IPS-18c (cell line): ENCODE results near the gene FRMD1.

Experiments used
- H3K4me3 ChIP-seq: 2 replicates; pipeline ENCODE4 v1.7.0; 2013; ENCODE audit warnings: low read depth, mild to moderate bottlenecking, low read length, moderate library complexity; ENCODE audit not compliant: insufficient read depth
- H3K9me3 ChIP-seq: one replicate; pipeline ENCODE4 v1.6.1; 2013; ENCODE audit warnings: mild to moderate bottlenecking, low read length, moderate library complexity; ENCODE audit not compliant: control insufficient read depth, insufficient read depth

The FRMD1 gene

DNA sequence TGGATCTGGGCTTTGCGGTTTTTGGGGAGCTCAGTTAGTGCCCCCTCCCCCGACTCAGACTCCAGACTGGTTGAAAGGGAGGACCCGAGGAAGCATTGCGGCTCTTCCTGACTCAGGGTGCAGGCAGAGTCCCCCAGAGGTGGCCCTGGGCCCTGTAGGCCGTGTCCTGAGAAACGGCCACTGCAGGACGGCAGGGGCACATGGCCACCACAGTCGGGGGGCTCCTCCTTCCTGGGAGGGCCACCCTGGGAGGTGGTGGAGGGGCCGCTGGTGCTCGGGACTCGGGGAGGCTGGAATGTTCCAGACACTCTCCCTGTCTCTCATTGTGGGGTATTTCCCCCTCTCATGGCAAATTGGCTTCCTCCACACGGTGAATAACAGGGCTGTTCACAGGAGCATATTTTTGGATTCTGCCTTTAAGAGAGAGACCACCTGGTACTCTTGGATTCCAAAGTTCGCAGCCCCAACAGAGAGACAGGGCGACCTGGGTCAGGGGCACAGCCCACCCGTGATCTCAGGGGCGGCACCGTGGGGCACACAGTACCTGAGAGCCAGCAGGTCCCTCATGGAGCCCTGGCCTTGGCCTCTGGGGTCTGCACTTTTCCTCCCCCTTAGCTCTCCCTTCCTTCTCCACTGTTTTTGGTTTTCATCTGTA lies 35.7 kb downstream of the FRMD1 start:
- Histone ChIP-seq H3K4me3 (no peak overlapping the region), H3K9me3 (peaks cover 12% of the 10 kb centered on the region)

DNA sequence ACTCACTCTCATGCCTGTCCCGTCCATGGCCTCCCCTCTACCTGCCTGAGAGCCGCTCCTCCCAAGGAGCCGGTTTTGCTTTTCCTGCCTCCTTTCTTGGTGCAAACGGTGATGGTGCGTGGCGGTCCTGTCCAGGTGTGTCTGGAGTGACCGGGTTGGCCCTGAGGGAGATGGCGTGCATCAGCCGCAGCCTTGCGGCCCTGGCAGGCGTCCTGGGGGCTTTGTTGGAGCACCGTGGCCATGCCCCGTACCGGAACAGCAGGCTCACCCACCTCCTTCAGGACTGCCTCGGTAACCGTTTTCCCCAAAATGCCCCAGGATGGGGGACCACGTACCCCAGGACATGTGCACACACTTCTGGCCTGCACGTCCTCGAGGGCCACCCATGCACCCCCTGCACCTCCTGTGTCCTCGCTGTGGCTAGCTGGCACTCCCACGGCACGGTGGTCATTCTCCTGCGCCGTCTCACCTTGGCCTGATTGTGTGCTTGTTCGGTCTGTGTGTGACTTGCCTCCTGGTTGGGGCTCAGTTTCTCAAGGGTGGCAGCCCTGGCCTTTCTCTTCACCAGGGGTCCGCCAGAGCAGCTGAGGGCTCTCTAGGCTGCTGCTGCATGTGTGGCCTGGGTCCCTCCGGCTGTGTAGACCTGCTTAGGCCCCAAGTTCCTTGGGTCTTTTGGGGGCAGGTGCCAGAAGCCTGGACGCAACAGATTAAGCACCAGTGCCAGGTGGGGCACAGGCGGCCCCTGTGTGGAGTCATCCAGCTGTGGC lies 36.4 kb downstream of the FRMD1 start:
- peaks cover 17% of the 10 kb centered on the region for H3K9me3 ChIP-seq
- no peak overlapping the region for H3K4me3 ChIP-seq

DNA sequence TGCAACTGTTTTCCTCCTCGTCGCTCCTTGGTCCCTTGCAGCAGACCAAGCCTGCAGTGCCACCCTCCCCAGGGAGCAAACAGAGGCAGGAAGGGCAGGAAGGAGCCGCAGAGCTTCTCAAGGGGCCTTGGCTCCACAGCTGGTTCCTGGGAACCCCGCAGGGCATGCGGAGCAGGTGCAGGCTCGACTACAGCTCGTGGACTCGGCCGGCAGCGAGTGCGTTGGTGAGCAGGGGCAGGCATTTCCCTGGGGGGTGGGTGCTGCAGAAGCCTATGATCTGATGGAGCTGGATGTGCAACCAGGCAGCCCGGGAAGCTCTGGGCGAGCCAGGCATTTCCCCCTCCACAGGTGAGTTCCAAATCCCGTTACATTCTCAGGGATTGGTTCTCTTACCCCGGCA lies 37.1 kb downstream of the FRMD1 start:
- no peak overlapping the region for H3K4me3 ChIP-seq
- H3K9me3 ChIP-seq = peaks cover 17% of the 10 kb centered on the region

- Histone ChIP-seq H3K9me3 (peaks cover 17% of the 10 kb centered on the region), H3K4me3 (no peak overlapping the region)
These were observed 38.0 kb downstream of the FRMD1 start for GRCh38 chr6:168040856-168041496.

DNA sequence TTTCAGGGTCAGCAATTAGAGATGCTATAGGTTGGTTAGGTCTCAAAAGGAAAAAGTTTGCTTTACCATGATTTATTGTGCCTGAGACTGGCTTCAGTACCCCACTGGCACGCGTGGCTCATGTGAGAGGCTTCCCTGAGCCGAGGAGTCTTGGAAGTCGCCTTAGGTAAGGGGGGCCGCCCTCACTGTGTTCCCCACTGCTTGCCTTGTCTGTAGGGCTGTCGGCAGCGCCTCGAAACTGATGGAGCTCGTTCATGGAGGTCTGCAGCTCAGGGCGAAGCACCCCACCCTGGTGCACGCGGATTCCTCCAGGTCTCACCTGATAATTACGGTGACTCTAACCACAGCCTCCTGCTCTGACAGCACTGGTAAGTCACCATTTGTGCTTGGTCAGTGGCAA lies 39.2 kb downstream of the FRMD1 start:
- Histone ChIP-seq H3K9me3 (peaks cover 19% of the 10 kb centered on the region), H3K4me3 (no peak overlapping the region)

DNA sequence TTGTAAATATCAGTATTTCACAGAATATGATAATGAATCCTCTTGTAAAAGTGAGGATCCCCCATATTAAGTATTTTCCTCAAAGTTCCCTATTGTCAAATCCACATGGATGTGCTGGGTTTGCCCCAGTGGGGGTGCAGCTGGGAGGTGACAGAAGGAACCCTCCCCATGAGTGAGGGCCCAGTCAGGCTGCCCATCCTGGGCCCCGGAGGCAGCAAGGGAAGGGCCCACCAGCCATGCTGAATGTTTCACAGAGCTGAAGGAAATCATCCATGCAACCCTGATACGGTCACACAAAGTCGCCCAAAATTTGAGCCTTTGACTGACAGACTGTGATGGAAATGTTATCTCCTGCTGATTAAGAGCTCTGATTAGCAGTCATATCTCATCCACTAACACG lies 39.7 kb downstream of the FRMD1 start:
- no peak overlapping the region for H3K4me3 ChIP-seq
- H3K9me3 ChIP-seq = peaks cover 19% of the 10 kb centered on the region

DNA sequence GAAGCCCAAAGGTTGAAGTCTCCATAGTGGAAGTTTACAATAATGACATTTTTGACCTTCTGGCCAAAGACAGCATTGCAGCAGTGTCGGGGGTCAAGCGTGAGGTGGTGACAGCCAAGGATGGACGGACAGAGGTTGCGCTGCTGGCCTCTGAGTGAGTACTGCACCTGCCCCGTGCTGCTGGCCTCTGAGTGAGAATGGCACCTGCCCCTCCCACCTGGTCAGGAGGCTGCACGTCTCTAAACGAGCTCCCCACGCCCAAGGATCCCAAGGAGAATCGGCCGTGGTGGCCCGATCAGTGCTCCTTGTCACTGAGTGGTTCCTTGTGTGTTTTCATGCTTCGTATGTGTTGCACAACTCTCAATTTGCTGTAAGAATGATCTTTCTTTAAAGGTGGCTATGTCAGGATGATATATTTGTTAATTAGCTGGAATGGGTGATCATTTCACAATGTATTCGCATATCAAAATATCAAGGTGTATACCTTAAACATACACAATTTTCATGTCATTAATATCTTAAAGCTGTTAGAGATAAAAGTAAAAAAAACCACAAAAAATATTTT lies 40.4 kb downstream of the FRMD1 start:
- Histone ChIP-seq H3K9me3 (peaks cover 19% of the 10 kb centered on the region), H3K4me3 (no peak overlapping the region)

GRCh38 chr6:168037856-168038255 lies 41.2 kb downstream of the FRMD1 start:
- H3K4me3 ChIP-seq = no peak overlapping the region
- peaks cover 19% of the 10 kb centered on the region for H3K9me3 ChIP-seq

- Histone ChIP-seq H3K9me3 (peaks cover 19% of the 10 kb centered on the region), H3K4me3 (no peak overlapping the region)
These were observed 41.8 kb downstream of the FRMD1 start for GRCh38 chr6:168037242-168037641.

GRCh38 chr6:168035661-168036545 lies 43.1 kb downstream of the FRMD1 start:
- peaks cover 16% of the 10 kb centered on the region for H3K9me3 ChIP-seq
- H3K4me3 ChIP-seq = no peak overlapping the region

DNA sequence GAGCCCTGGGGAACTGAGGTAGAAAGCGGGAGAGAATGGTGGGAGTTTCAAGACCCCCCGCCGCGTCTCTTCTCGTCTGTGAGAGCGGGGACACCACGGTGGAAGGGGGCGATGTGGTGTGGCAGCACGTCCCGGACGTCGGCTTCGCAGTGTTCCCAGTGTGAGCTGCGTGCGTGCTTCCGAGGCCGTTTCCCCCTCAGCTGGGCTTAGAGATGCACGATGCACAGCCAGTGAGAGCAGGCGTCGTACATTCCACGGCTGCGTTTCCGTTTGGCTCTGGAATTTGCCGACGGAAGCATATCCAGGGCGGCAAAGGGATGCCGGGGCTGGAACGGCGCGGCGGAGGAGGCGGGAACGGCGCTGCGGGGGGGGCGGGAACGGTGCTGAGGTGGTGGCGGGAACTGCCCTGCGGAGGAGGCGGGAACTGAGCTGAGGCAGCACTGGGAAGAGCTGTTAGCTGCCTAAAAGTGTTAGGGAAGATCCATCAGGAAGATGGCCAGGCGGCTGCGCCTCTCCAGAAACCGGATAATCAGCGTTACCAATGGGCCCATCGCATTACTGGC lies 43.8 kb downstream of the FRMD1 start:
- Histone ChIP-seq H3K9me3 (peaks cover 16% of the 10 kb centered on the region), H3K4me3 (peak overlapping the region; percentile 20; the same call in 1 of the 2 replicates)

- no peak overlapping the region for H3K4me3 ChIP-seq
- H3K9me3 ChIP-seq = peaks cover 16% of the 10 kb centered on the region
These were observed 44.5 kb downstream of the FRMD1 start for GRCh38 chr6:168034537-168034936.

GRCh38 chr6:168033791-168034190 lies 45.2 kb downstream of the FRMD1 start:
- no peak overlapping the region for H3K4me3 ChIP-seq
- H3K9me3 ChIP-seq = peaks cover 12% of the 10 kb centered on the region

GRCh38 chr6:168032005-168032760 lies 46.8 kb downstream of the FRMD1 start:
- H3K4me3 ChIP-seq = no peak overlapping the region

DNA sequence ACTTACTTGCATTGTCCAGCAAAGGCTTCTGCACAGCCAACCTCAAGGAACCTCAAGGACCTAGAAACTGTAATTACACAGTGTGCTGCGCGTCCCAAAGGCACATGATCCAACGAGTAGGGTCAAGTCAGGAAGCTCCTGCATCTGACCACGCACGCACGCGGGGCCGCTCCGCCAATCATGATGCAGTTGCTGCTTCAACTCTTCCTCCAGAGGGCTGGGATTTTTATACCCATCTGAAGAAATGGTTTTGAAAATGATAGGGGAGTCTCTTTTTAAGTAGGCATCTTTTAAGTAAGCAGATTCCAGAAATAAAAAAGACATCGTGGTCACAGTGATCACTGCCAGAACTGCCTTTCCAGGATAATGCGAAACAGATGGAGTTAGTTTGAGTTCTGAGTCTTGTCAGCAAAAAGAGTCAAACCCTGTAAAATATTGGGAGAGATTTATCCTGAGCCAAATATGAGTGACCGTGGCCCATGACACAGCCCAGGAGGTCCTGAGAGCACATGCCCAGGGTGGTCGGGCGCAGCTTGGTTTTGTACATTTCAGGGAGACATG lies 47.5 kb downstream of the FRMD1 start:
- Histone ChIP-seq H3K9me3 (peaks cover 2% of the 10 kb centered on the region), H3K4me3 (no peak overlapping the region)

More at GRCh38 chr6:168032005-168032760, 46.8 kb downstream of the FRMD1 start:
- H3K9me3 ChIP-seq = peaks cover 2% of the 10 kb centered on the region

DNA sequence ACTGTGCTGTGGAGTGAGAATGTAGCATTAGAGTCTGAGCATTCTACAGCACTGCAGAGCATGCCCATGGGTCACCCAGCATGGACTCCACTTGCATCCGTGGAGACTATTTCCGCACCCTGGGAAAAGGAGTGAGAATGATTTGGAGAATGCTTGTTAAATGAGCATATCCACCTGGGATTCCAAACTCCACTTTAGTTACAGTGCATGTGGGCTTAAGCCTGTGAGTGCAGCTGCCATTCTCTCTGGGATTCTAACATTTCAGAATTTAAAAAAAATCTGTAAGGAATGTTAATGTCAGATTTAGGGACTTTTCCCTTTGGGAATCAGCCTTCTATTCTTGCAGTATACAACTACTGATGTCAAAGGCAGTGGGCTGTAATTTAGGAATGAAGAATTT lies 48.1 kb downstream of the FRMD1 start:
- H3K4me3 ChIP-seq = no peak overlapping the region
- H3K9me3 ChIP-seq = peaks cover 2% of the 10 kb centered on the region
